GM23338 (cell line): ENCODE results near the gene RNLS. TPM values are rescaled to one million over a fixed set of nuclear protein-coding genes. Genes with fewer than 3 reads are reported as not detected.
"Not testable (repeated sequence)": the region's sequence is repeated elsewhere in the genome, so short reads cannot be mapped to it uniquely, and the experiment has no call there.

Experiments
- ATAC-seq: fragments of 200-7000 bp; cut with Tn5 transposase; 3 replicates; pipeline ENCODE4 v1.9.1; 2020
- DNase-seq: peaks from one replicate; pipeline ENCODE4 v3.0.0-alpha.2; 2015; ENCODE audit warnings: low spot score
- H2AFZ ChIP-seq: fragments of 200-600 bp; sonication (generic); 2 replicates; pipeline ENCODE4 v1.8.0; 2016; ENCODE audit warnings: antibody characterized with exemption, mild to moderate bottlenecking, moderate library complexity
- H3F3A ChIP-seq: fragments of 200-600 bp; sonication (generic); replicated peaks from 2 replicates; pipeline ENCODE4 v1.8.0; 2017; ENCODE audit warnings: antibody characterized with exemption, mixed run types, low read depth
- H3K27ac ChIP-seq: fragments of 200-600 bp; sonication (generic); 2 replicates; pipeline ENCODE4 v1.6.1; 2016; ENCODE audit warnings: low read depth
- H3K27me3 ChIP-seq: fragments of 200-600 bp; sonication (generic); 2 replicates; pipeline ENCODE4 v1.8.0; 2016; ENCODE audit warnings: mild to moderate bottlenecking, mixed run types, moderate library complexity; ENCODE audit not compliant: insufficient read depth
- H3K36me3 ChIP-seq: fragments of 200-600 bp; sonication (generic); 2 replicates; pipeline ENCODE4 v1.8.0; 2016; ENCODE audit warnings: mild to moderate bottlenecking; ENCODE audit not compliant: insufficient read depth
- H3K4me1 ChIP-seq: fragments of 200-600 bp; sonication (generic); 2 replicates; pipeline ENCODE4 v1.8.0; 2016; ENCODE audit warnings: mild to moderate bottlenecking, moderate library complexity; ENCODE audit not compliant: insufficient read depth
- H3K4me2 ChIP-seq: fragments of 200-600 bp; sonication (generic); 2 replicates; pipeline ENCODE4 v1.7.1; 2017; ENCODE audit warnings: mixed run types
- H3K4me3 ChIP-seq: fragments of 200-600 bp; sonication (generic); 2 replicates; pipeline ENCODE4 v1.6.1; 2016; ENCODE audit warnings: mixed run types
- H3K79me2 ChIP-seq: fragments of 200-600 bp; sonication (generic); replicated peaks from 2 replicates; pipeline ENCODE4 v1.8.0; 2017; ENCODE audit warnings: mild to moderate bottlenecking; ENCODE audit not compliant: insufficient read depth
- H3K9me2 ChIP-seq: fragments of 200-600 bp; sonication (generic); 2 replicates; pipeline ENCODE4 v1.8.0; 2017; ENCODE audit not compliant: insufficient read depth
- H4K20me1 ChIP-seq: fragments of 200-600 bp; sonication (generic); replicated peaks from 2 replicates; pipeline ENCODE4 v1.8.0; 2017; ENCODE audit warnings: mild to moderate bottlenecking; ENCODE audit not compliant: insufficient read depth
- H3K27ac Mint-ChIP-seq: 2 replicates; pipeline ENCODE4 v1.8.0; 2020; ENCODE audit warnings: inconsistent platforms, mild to moderate bottlenecking, moderate library complexity, mixed read lengths
- H3K27me3 Mint-ChIP-seq: 3 replicates; pipeline ENCODE4 v1.8.0; 2022; ENCODE audit warnings: low read depth, mild to moderate bottlenecking, moderate library complexity, mixed read lengths, inconsistent platforms; ENCODE audit not compliant: insufficient read depth, poor library complexity
- H3K36me3 Mint-ChIP-seq: 3 replicates; pipeline ENCODE4 v1.8.0; 2021; ENCODE audit warnings: low read depth, mild to moderate bottlenecking, inconsistent platforms, moderate library complexity, mixed read lengths
- H3K4me1 Mint-ChIP-seq: 3 replicates; pipeline ENCODE4 v1.8.0; 2020; ENCODE audit warnings: mild to moderate bottlenecking, inconsistent platforms, mixed read lengths
- H3K4me3 Mint-ChIP-seq: 3 replicates; pipeline ENCODE4 v1.8.0; 2021; ENCODE audit warnings: moderate library complexity, mild to moderate bottlenecking, inconsistent platforms, mixed read lengths
- H3K9me3 Mint-ChIP-seq: 3 replicates; pipeline ENCODE4 v1.8.0; 2020; ENCODE audit warnings: moderate library complexity, mild to moderate bottlenecking, inconsistent platforms, mixed read lengths
- CREB1 ChIP-seq: fragments of 250-450 bp; sonication (Bioruptor Pico); IDR thresholded peaks from 2 replicates; pipeline ENCODE4 v1.5.0; 2020; ENCODE audit warnings: low read depth, mild to moderate bottlenecking, moderate library complexity
- EZH2phosphoT487 ChIP-seq: fragments of 200-600 bp; sonication (generic); IDR thresholded peaks from one replicate; pipeline ENCODE4 v1.8.1; 2018; ENCODE audit warnings: antibody characterized with exemption; ENCODE audit not compliant: unreplicated experiment
- REST ChIP-seq: IDR thresholded peaks from one replicate; pipeline ENCODE4 v1.6.1; 2018; ENCODE audit warnings: antibody characterized with exemption; ENCODE audit not compliant: unreplicated experiment
- ZNF331 ChIP-seq: fragments of 250-450 bp; sonication (Bioruptor Pico); IDR thresholded peaks from 2 replicates; pipeline ENCODE4 v1.5.0; 2020; ENCODE audit warnings: low read depth, mild to moderate bottlenecking, moderate library complexity
- ZNF462 ChIP-seq: fragments of 250-450 bp; sonication (Bioruptor Pico); IDR thresholded peaks from 2 replicates; pipeline ENCODE4 v1.5.0; 2020; ENCODE audit warnings: mild to moderate bottlenecking, moderate library complexity
- polyA plus RNA-seq: library from polyadenylated mRNA; unstranded; fragments of >200 nt; fragmentation: Nextera tagmentation; extraction: Ambion mirVana; gene quantifications from 2 replicates; pipeline ENCODE4 v1.2.1, GENCODE V29; 2016
- total RNA-seq: library from RNA; depleted of rRNA; stranded (reverse); fragments of >200 nt; shearing (Covaris generic); gene quantifications from 2 replicates; pipeline ENCODE4 v1.2.3, GENCODE V29; 2014

RNLS gene
- total and polyA plus RNA-seq, 2 experiments from 2014 or later, result 8.8 to 15.2 TPM

GRCh38 chr10:88309365-88309764 is 273.8 kb downstream of the RNLS start:
- Histone ChIP-seq H3K9me2 (no peaks in the 10 kb centered on the region), H3K27me3 (no peaks in the 10 kb centered on the region), H4K20me1 (no peaks in the 10 kb centered on the region), H3K36me3 (no peaks in the 10 kb centered on the region), H2AFZ (no peak overlapping the region), H3K4me1 (no peaks in the 10 kb centered on the region), H3K4me3 (no peak overlapping the region), H3K4me2 (no peak overlapping the region), H3K79me2 (no peaks in the 10 kb centered on the region), H3K27ac (no peak overlapping the region), H3F3A (no peaks in the 10 kb centered on the region)
- Mint-ChIP-seq H3K36me3 (no peaks in the 10 kb centered on the region), H3K27ac (no peak overlapping the region), H3K4me1 (no peaks in the 10 kb centered on the region), H3K9me3 (no peaks in the 10 kb centered on the region), H3K4me3 (no peak overlapping the region), H3K27me3 (no peaks in the 10 kb centered on the region)
- no peak for ATAC-seq
- DNase-seq, result no peak
- TF ChIP-seq ZNF331 (CRISPR knock-in tag) (no peak), EZH2phosphoT487 (no peak), REST (no peak), ZNF462 (CRISPR knock-in tag) (no peak), CREB1 (CRISPR knock-in tag) (no peak)

GRCh38 chr10:88308361-88308760 is 274.8 kb downstream of the RNLS start:
- H3K4me1 Mint-ChIP-seq, result not testable (repeated sequence)

More at GRCh38 chr10:88308361-88308760, 274.8 kb downstream of the RNLS start:
- not testable (repeated sequence) for H3K36me3 ChIP-seq, H3K79me2 ChIP-seq, H3K27ac ChIP-seq, H3K27me3 ChIP-seq, H3K4me2 ChIP-seq, H4K20me1 ChIP-seq, H3F3A ChIP-seq, H3K4me1 ChIP-seq, H3K36me3 Mint-ChIP-seq, H3K4me3 Mint-ChIP-seq, H3K4me3 ChIP-seq, H3K9me2 ChIP-seq, H3K9me3 Mint-ChIP-seq, DNase-seq, ATAC-seq, H3K27ac Mint-ChIP-seq, H3K27me3 Mint-ChIP-seq, H2AFZ ChIP-seq
